Measurements from ENCODE around the gene KRTAP2-1.
"Not testable (repeated sequence)": the region's sequence is repeated elsewhere in the genome, so short reads cannot be mapped to it uniquely, and the experiment has no call there.

DNA sequence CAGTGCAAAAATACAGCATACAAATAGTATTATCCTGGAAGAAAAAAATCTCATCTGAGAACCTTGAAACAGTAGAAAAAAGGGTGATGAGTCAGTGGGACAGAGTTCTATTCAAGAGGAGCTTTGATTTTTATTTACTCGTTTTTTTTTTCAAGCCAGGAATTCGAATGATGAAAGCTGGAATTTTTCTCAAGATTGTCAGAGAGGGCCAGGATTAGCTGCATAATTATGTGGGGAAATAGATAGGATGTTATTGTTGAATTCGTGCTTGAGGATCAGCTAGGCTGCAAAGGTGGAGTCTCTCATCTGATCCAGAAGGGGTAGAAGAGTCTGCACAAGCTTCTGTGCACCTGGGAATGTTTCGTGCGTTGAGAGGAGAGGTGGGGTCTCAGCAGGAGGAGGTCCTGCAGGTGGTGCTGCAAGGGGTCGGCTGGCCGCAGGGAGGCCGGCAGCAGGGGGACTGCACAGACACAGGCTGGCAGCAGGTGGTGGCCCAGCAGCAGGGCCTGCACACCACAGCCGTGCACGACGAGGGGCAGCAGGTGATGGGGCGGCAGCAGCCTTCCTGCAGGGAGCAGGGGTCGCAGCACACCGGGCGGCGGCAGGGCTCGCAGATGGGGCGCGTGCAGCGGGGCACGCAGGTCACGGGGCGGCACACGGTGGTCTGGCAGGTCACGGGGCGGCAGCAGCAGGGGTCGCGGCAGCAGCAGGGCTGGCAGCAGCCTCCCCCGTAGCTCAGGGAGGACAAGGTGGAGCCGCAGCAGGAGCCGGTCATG is 12.3 kb upstream of the KRTAP2-1 start:
- TF ChIP-seq EZH2 (IDR thresholded peaks at IDR 0.05; ENCODE audit: low read length, unreplicated experiment); EZH2phosphoT487 (IDR thresholded peaks at IDR 0.05; ENCODE audit: borderline replicate concordance, low read length): not testable (repeated sequence)
- TF ChIP-seq, protein P1, sequence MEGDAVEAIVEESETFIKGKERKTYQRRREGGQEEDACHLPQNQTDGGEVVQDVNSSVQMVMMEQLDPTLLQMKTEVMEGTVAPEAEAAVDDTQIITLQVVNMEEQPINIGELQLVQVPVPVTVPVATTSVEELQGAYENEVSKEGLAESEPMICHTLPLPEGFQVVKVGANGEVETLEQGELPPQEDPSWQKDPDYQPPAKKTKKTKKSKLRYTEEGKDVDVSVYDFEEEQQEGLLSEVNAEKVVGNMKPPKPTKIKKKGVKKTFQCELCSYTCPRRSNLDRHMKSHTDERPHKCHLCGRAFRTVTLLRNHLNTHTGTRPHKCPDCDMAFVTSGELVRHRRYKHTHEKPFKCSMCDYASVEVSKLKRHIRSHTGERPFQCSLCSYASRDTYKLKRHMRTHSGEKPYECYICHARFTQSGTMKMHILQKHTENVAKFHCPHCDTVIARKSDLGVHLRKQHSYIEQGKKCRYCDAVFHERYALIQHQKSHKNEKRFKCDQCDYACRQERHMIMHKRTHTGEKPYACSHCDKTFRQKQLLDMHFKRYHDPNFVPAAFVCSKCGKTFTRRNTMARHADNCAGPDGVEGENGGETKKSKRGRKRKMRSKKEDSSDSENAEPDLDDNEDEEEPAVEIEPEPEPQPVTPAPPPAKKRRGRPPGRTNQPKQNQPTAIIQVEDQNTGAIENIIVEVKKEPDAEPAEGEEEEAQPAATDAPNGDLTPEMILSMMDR (conservative IDR thresholded peaks at IDR 0.05; ENCODE audit: low read depth, low read length), result not testable (repeated sequence)

All from PC-3 (cell line).